ENCODE data around the gene PTCSC3. TPM values are rescaled to one million over a fixed set of nuclear protein-coding genes. Genes with fewer than 3 reads are reported as not detected.

The PTCSC3 gene
- total and polyA plus RNA-seq, 2 of the 13 experiments (the other 11 are each of a cell fraction or from before 2014, with no cell fraction given): not detected

DNA sequence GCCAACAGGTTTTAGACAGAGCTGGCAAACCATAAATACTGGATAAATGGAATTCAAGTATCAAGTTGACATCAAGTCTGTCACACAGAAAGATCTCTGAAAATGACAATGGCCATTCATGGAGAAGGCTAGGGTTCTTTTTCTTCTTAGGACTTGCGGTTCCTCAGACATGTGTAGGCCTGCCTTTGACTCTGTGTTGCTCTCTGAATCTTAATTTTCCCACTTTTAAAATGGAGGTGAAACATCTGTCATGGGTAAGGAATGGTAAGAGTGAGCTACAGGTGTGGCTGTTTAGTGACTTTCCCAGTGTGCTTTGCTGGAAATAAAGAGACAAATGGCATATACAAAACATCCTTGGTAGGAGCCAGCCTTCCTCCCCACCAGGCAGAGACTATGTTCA is 79.2 kb downstream of the PTCSC3 start:
- CTCF ChIA-PET (ENCODE audit: low intra/inter-chr PET ratio, low total read pairs): no interaction called here
- ATAC-seq: no peak
- Histone ChIP-seq H3K4me1 (ENCODE audit: insufficient read depth, low read length) (peaks cover 4% of the 10 kb centered on the region; the same call in 1 of the 2 replicates), H3K27me3 (ENCODE audit: control insufficient read depth in 1 of 2, insufficient read depth in 2 of 2, low read length in 2 of 2) (no peaks in the 10 kb centered on the region), H4K20me1 (ENCODE audit: insufficient read depth, low read length) (no peaks in the 10 kb centered on the region), H3K9ac (ENCODE audit: insufficient read depth, low read depth, low read length) (no peak overlapping the region), H3K9me3 (ENCODE audit: low read length) (no peaks in the 10 kb centered on the region), H2AFZ (ENCODE audit: low read length) (no peak overlapping the region), H3K4me3 (replicated peaks in 1 of 3; ENCODE audit: insufficient read depth in 1 of 3, low read depth in 2 of 3, low read length in 3 of 3) (no peak overlapping the region), H3K36me3 (replicated peaks in 1 of 2; ENCODE audit: control insufficient read depth in 1 of 2, insufficient read depth in 2 of 2, low read length in 2 of 2) (no peaks in the 10 kb centered on the region), H3K79me2 (ENCODE audit: insufficient read depth, low read length) (no peaks in the 10 kb centered on the region), H3K27ac (ENCODE audit: extremely low read length, insufficient read depth, low read length) (no peak overlapping the region), H3K4me2 (ENCODE audit: low read depth, low read length) (no peak overlapping the region)
- intact Hi-C loops (cut with micrococcal nuclease; ENCODE audit: unreplicated experiment) (no loop called here), in situ Hi-C loops (cut with HindIII; ENCODE audit: extremely low pct_ligation_motif_present, low pct_unique_long_range_greater_than_20kb) (no loop called here)
- BruUV-seq (replicated peaks): no TSS peak
- FAIRE-seq: no peak
- no peak for DNase-seq (ENCODE audit: low spot score)
- TF ChIP-seq ZNF737 (CRISPR knock-in tag; IDR thresholded peaks at IDR 0.05; ENCODE audit: borderline replicate concordance) (no peak), PAWR (CRISPR knock-in tag; IDR thresholded peaks at IDR 0.05; ENCODE audit: borderline replicate concordance) (no peak), ZFP1 (CRISPR knock-in tag; IDR thresholded peaks at IDR 0.05) (no peak), POLR2A (IDR thresholded peaks at IDR 0.05; ENCODE audit: insufficient read depth in 1 of 2, low read depth in 2 of 2, low read length in 2 of 2) (no peak), ZSCAN31 (CRISPR knock-in tag; IDR thresholded peaks at IDR 0.05; ENCODE audit: low read depth) (no peak), ZNF883 (CRISPR knock-in tag; IDR thresholded peaks at IDR 0.05; ENCODE audit: not compliant biosample characterization) (no peak), BORCS8-MEF2B (CRISPR knock-in tag; IDR thresholded peaks at IDR 0.05) (no peak), GZF1 (CRISPR knock-in tag; IDR thresholded peaks at IDR 0.05) (no peak), ZNF567 (CRISPR knock-in tag; IDR thresholded peaks at IDR 0.05; ENCODE audit: borderline replicate concordance) (no peak), ZNF550 (CRISPR knock-in tag; IDR thresholded peaks at IDR 0.05; ENCODE audit: borderline replicate concordance) (no peak), KLF15 (CRISPR knock-in tag; IDR thresholded peaks at IDR 0.05; ENCODE audit: borderline replicate concordance) (no peak), SNRNP70 (IDR thresholded peaks at IDR 0.05; ENCODE audit: low read depth, low read length) (no peak), ZIK1 (CRISPR knock-in tag; IDR thresholded peaks at IDR 0.05; ENCODE audit: borderline replicate concordance, low read depth) (no peak)
- TF ChIP-seq, protein P1, sequence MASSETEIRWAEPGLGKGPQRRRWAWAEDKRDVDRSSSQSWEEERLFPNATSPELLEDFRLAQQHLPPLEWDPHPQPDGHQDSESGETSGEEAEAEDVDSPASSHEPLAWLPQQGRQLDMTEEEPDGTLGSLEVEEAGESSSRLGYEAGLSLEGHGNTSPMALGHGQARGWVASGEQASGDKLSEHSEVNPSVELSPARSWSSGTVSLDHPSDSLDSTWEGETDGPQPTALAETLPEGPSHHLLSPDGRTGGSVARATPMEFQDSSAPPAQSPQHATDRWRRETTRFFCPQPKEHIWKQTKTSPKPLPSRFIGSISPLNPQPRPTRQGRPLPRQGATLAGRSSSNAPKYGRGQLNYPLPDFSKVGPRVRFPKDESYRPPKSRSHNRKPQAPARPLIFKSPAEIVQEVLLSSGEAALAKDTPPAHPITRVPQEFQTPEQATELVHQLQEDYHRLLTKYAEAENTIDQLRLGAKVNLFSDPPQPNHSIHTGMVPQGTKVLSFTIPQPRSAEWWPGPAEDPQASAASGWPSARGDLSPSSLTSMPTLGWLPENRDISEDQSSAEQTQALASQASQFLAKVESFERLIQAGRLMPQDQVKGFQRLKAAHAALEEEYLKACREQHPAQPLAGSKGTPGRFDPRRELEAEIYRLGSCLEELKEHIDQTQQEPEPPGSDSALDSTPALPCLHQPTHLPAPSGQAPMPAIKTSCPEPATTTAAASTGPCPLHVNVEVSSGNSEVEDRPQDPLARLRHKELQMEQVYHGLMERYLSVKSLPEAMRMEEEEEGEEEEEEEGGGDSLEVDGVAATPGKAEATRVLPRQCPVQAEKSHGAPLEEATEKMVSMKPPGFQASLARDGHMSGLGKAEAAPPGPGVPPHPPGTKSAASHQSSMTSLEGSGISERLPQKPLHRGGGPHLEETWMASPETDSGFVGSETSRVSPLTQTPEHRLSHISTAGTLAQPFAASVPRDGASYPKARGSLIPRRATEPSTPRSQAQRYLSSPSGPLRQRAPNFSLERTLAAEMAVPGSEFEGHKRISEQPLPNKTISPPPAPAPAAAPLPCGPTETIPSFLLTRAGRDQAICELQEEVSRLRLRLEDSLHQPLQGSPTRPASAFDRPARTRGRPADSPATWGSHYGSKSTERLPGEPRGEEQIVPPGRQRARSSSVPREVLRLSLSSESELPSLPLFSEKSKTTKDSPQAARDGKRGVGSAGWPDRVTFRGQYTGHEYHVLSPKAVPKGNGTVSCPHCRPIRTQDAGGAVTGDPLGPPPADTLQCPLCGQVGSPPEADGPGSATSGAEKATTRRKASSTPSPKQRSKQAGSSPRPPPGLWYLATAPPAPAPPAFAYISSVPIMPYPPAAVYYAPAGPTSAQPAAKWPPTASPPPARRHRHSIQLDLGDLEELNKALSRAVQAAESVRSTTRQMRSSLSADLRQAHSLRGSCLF (CRISPR knock-in tag; IDR thresholded peaks at IDR 0.05; ENCODE audit: borderline replicate concordance): no peak
- TF ChIP-seq, protein P2, sequence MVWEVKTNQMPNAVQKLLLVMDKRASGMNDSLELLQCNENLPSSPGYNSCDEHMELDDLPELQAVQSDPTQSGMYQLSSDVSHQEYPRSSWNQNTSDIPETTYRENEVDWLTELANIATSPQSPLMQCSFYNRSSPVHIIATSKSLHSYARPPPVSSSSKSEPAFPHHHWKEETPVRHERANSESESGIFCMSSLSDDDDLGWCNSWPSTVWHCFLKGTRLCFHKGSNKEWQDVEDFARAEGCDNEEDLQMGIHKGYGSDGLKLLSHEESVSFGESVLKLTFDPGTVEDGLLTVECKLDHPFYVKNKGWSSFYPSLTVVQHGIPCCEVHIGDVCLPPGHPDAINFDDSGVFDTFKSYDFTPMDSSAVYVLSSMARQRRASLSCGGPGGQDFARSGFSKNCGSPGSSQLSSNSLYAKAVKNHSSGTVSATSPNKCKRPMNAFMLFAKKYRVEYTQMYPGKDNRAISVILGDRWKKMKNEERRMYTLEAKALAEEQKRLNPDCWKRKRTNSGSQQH (CRISPR knock-in tag; IDR thresholded peaks at IDR 0.05; ENCODE audit: low read depth): no peak
- POLR2A ChIA-PET: no interaction called here
- 94% methylated on average over 1 of the region's 1 CpG for WGBS (ENCODE audit: low lambda C conversion rate)

Measured in HepG2 (cell line).